Measurements from ENCODE around the gene ATP6AP2.

The ATP6AP2 gene

DNA sequence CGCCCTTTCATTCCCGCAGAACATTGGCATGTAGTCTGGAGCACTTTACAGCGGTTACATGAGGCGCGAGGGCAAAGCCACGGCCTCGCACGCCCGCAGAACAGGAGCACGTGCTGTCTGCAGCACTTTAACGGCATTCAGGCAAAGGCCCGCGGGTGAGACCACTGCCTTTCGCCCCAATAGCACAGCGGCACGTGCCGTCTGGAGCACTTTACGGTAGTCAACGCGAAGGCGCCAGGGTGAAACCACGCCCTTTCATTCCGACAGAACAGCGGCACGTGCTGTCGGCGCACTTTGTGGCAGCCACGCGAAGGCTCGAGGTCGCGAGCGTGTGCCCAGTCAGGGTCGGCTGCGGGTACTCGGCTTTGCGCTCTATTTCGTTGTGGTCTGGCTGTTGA lies 42.4 kb downstream of the ATP6AP2 start, which contains the start of gene MPC1L:
MPC1L (plus strand) TSS at position 290 of the 398 bp plus-strand sequence. CDS start 138 bp downstream, outside the sequence.
- Histone ChIP-seq H4K91ac (ENCODE audit: low read depth, low read length, poor library complexity) (no peak within 1 kb of the TSS), H3K14ac (ENCODE audit: low read length) (no peak within 1 kb of the TSS), H2BK15ac (ENCODE audit: low read length) (no peak within 1 kb of the TSS), H3K4me3 (ENCODE audit: low read length in 2 of 2) (no peak within 1 kb of the TSS), H3K18ac (ENCODE audit: low read length) (no peak within 1 kb of the TSS), H2BK120ac (ENCODE audit: low read depth, low read length) (no peak within 1 kb of the TSS), H2AK5ac (ENCODE audit: low read depth, low read length) (peak within 1 kb of the TSS; percentile 46), H2AFZ (ENCODE audit: low read length) (no peak within 1 kb of the TSS), H3K27me3 (ENCODE audit: control insufficient read depth in 3 of 3, insufficient read depth in 3 of 3, low read depth in 1 of 3, low read length in 3 of 3) (no peaks in the 10 kb centered on the region), H4K8ac (ENCODE audit: low read depth, low read length) (peak within 1 kb of the TSS; percentile 48), H3K4ac (ENCODE audit: low read length) (no peak within 1 kb of the TSS), H3K36me3 (replicated peaks in 1 of 2; ENCODE audit: control insufficient read depth in 2 of 2, insufficient read depth in 2 of 2, low read length in 2 of 2) (peaks cover 0 to 3% of the 10 kb centered on the region in 2 donors), H3K79me1 (ENCODE audit: low read depth, low read length) (no peaks in the 10 kb centered on the region), H3K27ac (replicated peaks; ENCODE audit: low read length) (no peak within 1 kb of the TSS), H3K9ac (ENCODE audit: low read depth, low read length, poor library complexity) (no peak within 1 kb of the TSS), H2BK5ac (ENCODE audit: low read length) (no peak within 1 kb of the TSS), H3K9me3 (replicated peaks in 1 of 2; ENCODE audit: control insufficient read depth in 2 of 2, insufficient read depth in 1 of 2, low read depth in 1 of 2, low read length in 2 of 2) (no peaks in the 10 kb centered on the region), H3K4me2 (ENCODE audit: insufficient read depth, low read length, poor library complexity, severe bottlenecking) (no peak within 1 kb of the TSS), H2BK12ac (ENCODE audit: low read length) (no peak within 1 kb of the TSS), H3K23ac (ENCODE audit: low read depth, low read length, poor library complexity) (no peak within 1 kb of the TSS), H3K4me1 (ENCODE audit: control insufficient read depth in 2 of 2, insufficient read depth in 1 of 2, low read depth in 1 of 2, low read length in 2 of 2) (no peaks in the 10 kb centered on the region)
- no CpG with 5 or more reads among the region's 38 CpGs for WGBS, 2 donors (ENCODE audit: extremely low coverage in 2 of 2, insufficient read length in 2 of 2, insufficient replicate concordance in 1 of 2)
- no peak for DNase-seq (ENCODE audit: low spot score)

DNA sequence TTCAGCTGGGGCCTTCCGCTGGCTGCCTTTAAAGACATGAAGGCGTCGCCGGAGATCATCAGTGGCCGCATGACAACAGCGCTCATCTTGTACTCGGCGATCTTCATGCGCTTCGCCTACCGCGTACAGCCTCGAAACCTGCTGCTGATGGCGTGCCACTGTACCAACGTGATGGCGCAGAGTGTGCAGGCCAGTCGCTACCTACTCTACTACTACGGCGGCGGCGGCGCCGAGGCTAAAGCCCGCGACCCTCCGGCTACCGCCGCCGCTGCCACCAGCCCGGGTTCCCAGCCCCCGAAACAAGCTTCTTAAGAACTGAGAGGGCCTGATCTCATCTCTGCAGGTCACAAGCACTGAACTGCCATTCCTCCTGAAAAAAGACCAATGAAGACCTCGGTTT lies 42.9 kb downstream of the ATP6AP2 start:
- no CpG with 5 or more reads among the region's 32 CpGs for WGBS, 2 donors (ENCODE audit: extremely low coverage in 2 of 2, insufficient read length in 2 of 2, insufficient replicate concordance in 1 of 2)
- H4K91ac ChIP-seq (ENCODE audit: low read depth, low read length, poor library complexity), result no peak overlapping the region

DNA sequence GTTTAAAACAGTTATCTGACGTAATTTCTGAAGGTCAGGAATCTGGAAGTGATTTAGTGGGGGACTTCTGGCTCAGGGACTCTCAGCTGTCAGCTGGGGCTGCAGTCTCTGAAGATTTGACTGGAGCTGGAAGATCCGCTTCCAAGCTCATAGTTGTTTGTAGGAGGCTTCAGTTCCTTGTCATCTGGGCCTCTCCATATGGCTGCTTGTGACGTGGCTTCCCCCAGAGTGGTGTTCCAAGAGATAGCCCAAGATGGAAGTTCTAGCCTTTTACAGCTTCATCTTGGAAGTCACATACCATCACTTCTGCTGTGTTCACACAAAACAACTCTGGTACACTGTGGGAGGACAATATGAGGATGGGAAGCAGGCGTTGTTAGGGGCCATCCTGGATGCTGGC lies 44.5 kb downstream of the ATP6AP2 start:
- Histone ChIP-seq H2AK5ac (ENCODE audit: low read depth, low read length) (no peak overlapping the region), H2BK12ac (ENCODE audit: low read length) (no peak overlapping the region), H2BK5ac (ENCODE audit: low read length) (no peak overlapping the region), H3K4me1 (ENCODE audit: control insufficient read depth in 2 of 2, insufficient read depth in 1 of 2, low read depth in 1 of 2, low read length in 2 of 2) (no peaks in the 10 kb centered on the region), H3K27me3 (ENCODE audit: control insufficient read depth in 3 of 3, insufficient read depth in 3 of 3, low read depth in 1 of 3, low read length in 3 of 3) (no peaks in the 10 kb centered on the region), H3K36me3 (replicated peaks in 1 of 2; ENCODE audit: control insufficient read depth in 2 of 2, insufficient read depth in 2 of 2, low read length in 2 of 2) (peaks cover 0 to 20% of the 10 kb centered on the region in 2 donors), H4K91ac (ENCODE audit: low read depth, low read length, poor library complexity) (no peak overlapping the region), H2AFZ (ENCODE audit: low read length) (no peak overlapping the region), H3K9me3 (replicated peaks in 1 of 2; ENCODE audit: control insufficient read depth in 2 of 2, insufficient read depth in 1 of 2, low read depth in 1 of 2, low read length in 2 of 2) (no peaks in the 10 kb centered on the region), H3K23ac (ENCODE audit: low read depth, low read length, poor library complexity) (no peak overlapping the region), H2BK15ac (ENCODE audit: low read length) (no peak overlapping the region), H3K4ac (ENCODE audit: low read length) (no peak overlapping the region), H3K14ac (ENCODE audit: low read length) (no peak overlapping the region), H3K9ac (ENCODE audit: low read depth, low read length, poor library complexity) (no peak overlapping the region), H3K79me1 (ENCODE audit: low read depth, low read length) (no peaks in the 10 kb centered on the region), H3K18ac (ENCODE audit: low read length) (no peak overlapping the region), H4K8ac (ENCODE audit: low read depth, low read length) (no peak overlapping the region), H3K4me2 (ENCODE audit: insufficient read depth, low read length, poor library complexity, severe bottlenecking) (peak overlapping the region; percentile 11), H2BK120ac (ENCODE audit: low read depth, low read length) (no peak overlapping the region), H3K27ac (replicated peaks; ENCODE audit: low read length) (no peak overlapping the region), H3K4me3 (ENCODE audit: low read length in 2 of 2) (no peak overlapping the region)
- WGBS, 2 donors (ENCODE audit: extremely low coverage in 2 of 2, insufficient read length in 2 of 2, insufficient replicate concordance in 1 of 2), result no CpG with 5 or more reads among the region's 4 CpGs
- DNase-seq (ENCODE audit: low spot score), result no peak

More for the DNA sequence above, 42.9 kb downstream of the ATP6AP2 start:
- no peak overlapping the region for H3K4me3 ChIP-seq (ENCODE audit: low read length in 2 of 2)
- H2BK120ac ChIP-seq (ENCODE audit: low read depth, low read length), result no peak overlapping the region
- no peak overlapping the region for H2BK5ac ChIP-seq (ENCODE audit: low read length)
- no peak overlapping the region for H3K4ac ChIP-seq (ENCODE audit: low read length)
- H2BK15ac ChIP-seq (ENCODE audit: low read length), result no peak overlapping the region
- no peak overlapping the region for H3K4me2 ChIP-seq (ENCODE audit: insufficient read depth, low read length, poor library complexity, severe bottlenecking)
- no peaks in the 10 kb centered on the region for H3K27me3 ChIP-seq (ENCODE audit: control insufficient read depth in 3 of 3, insufficient read depth in 3 of 3, low read depth in 1 of 3, low read length in 3 of 3)
- no peaks in the 10 kb centered on the region for H3K9me3 ChIP-seq (replicated peaks in 1 of 2; ENCODE audit: control insufficient read depth in 2 of 2, insufficient read depth in 1 of 2, low read depth in 1 of 2, low read length in 2 of 2)
- DNase-seq (ENCODE audit: low spot score), result no peak
- no peak overlapping the region for H2BK12ac ChIP-seq (ENCODE audit: low read length)
- no peak overlapping the region for H3K23ac ChIP-seq (ENCODE audit: low read depth, low read length, poor library complexity)
- H3K4me1 ChIP-seq (ENCODE audit: control insufficient read depth in 2 of 2, insufficient read depth in 1 of 2, low read depth in 1 of 2, low read length in 2 of 2), result no peaks in the 10 kb centered on the region
- no peak overlapping the region for H3K18ac ChIP-seq (ENCODE audit: low read length)
- H4K8ac ChIP-seq (ENCODE audit: low read depth, low read length), result no peak overlapping the region
- H3K9ac ChIP-seq (ENCODE audit: low read depth, low read length, poor library complexity), result no peak overlapping the region
- no peak overlapping the region for H3K14ac ChIP-seq (ENCODE audit: low read length)
- no peaks in the 10 kb centered on the region for H3K79me1 ChIP-seq (ENCODE audit: low read depth, low read length)
- H2AFZ ChIP-seq (ENCODE audit: low read length), result no peak overlapping the region
- no peak overlapping the region for H3K27ac ChIP-seq (replicated peaks; ENCODE audit: low read length)
- H3K36me3 ChIP-seq (replicated peaks in 1 of 2; ENCODE audit: control insufficient read depth in 2 of 2, insufficient read depth in 2 of 2, low read length in 2 of 2), result peaks cover 0 to 8% of the 10 kb centered on the region in 2 donors
- H2AK5ac ChIP-seq (ENCODE audit: low read depth, low read length), result no peak overlapping the region

DNA sequence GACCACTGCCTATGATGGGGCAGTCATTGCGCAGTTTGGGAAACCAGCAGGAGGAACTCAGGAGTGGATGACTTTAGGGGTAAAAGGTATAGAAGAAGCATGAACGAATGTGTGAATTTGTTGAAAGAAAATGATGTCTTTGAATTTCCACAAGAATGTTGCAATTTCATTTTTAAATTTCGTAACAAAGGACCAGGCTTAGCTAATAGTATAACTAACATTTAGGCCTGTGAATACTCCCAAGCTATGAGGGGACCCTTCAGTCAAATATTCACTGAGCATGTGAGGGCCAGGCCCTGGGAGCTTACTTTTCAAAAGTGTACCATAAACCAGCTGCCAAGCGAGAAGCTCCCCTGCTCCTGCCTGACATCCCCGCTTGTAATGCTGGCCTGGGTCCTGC lies 47.7 kb downstream of the ATP6AP2 start:
- no peak overlapping the region for H4K91ac ChIP-seq (ENCODE audit: low read depth, low read length, poor library complexity)
- no peaks in the 10 kb centered on the region for H3K79me1 ChIP-seq (ENCODE audit: low read depth, low read length)
- H2BK5ac ChIP-seq (ENCODE audit: low read length), result no peak overlapping the region
- H3K4ac ChIP-seq (ENCODE audit: low read length), result no peak overlapping the region
- no peak overlapping the region for H3K9ac ChIP-seq (ENCODE audit: low read depth, low read length, poor library complexity)
- H3K23ac ChIP-seq (ENCODE audit: low read depth, low read length, poor library complexity), result no peak overlapping the region
- no peak overlapping the region for H2AFZ ChIP-seq (ENCODE audit: low read length)
- peaks cover 0 to 46% of the 10 kb centered on the region in 2 donors for H3K36me3 ChIP-seq (replicated peaks in 1 of 2; ENCODE audit: control insufficient read depth in 2 of 2, insufficient read depth in 2 of 2, low read length in 2 of 2)
- no peak overlapping the region for H2BK120ac ChIP-seq (ENCODE audit: low read depth, low read length)
- H2BK15ac ChIP-seq (ENCODE audit: low read length), result no peak overlapping the region
- no peak overlapping the region for H3K18ac ChIP-seq (ENCODE audit: low read length)
- H3K27me3 ChIP-seq (ENCODE audit: control insufficient read depth in 3 of 3, insufficient read depth in 3 of 3, low read depth in 1 of 3, low read length in 3 of 3), result no peaks in the 10 kb centered on the region
- H3K4me3 ChIP-seq (ENCODE audit: low read length in 2 of 2), result no peak overlapping the region
- no peak overlapping the region for H2BK12ac ChIP-seq (ENCODE audit: low read length)
- no peak for DNase-seq (ENCODE audit: low spot score)
- no peak overlapping the region for H3K27ac ChIP-seq (replicated peaks; ENCODE audit: low read length)
- H4K8ac ChIP-seq (ENCODE audit: low read depth, low read length), result no peak overlapping the region
- WGBS, 2 donors (ENCODE audit: extremely low coverage in 2 of 2, insufficient read length in 2 of 2, insufficient replicate concordance in 1 of 2), result no CpG with 5 or more reads among the region's 5 CpGs
- H3K14ac ChIP-seq (ENCODE audit: low read length), result no peak overlapping the region
- no peaks in the 10 kb centered on the region for H3K9me3 ChIP-seq (replicated peaks in 1 of 2; ENCODE audit: control insufficient read depth in 2 of 2, insufficient read depth in 1 of 2, low read depth in 1 of 2, low read length in 2 of 2)
- H3K4me2 ChIP-seq (ENCODE audit: insufficient read depth, low read length, poor library complexity, severe bottlenecking), result no peak overlapping the region
- H3K4me1 ChIP-seq (ENCODE audit: control insufficient read depth in 2 of 2, insufficient read depth in 1 of 2, low read depth in 1 of 2, low read length in 2 of 2), result no peaks in the 10 kb centered on the region
- H2AK5ac ChIP-seq (ENCODE audit: low read depth, low read length), result no peak overlapping the region

Measured in neuronal stem cell (in vitro differentiated cells).